NCI-H1105 treated with DMSO at 0.1 percent for 48 hours (cell line): ENCODE results near the gene AOPEP.
A peak's percentile ranks its signal among the peaks of the same experiment; 100 is the strongest.

Experiments
- DNase-seq: peaks from one replicate; lab custom pipeline; 2025; lab: John Stamatoyannopoulos, UW

Gene AOPEP

GRCh38 chr9:95084254-95084934 is 357.9 kb downstream of the AOPEP start:
- DNase-seq: no peak

- DNase-seq: no peak
These were observed 358.7 kb downstream of the AOPEP start for GRCh38 chr9:95085036-95085770.

DNA sequence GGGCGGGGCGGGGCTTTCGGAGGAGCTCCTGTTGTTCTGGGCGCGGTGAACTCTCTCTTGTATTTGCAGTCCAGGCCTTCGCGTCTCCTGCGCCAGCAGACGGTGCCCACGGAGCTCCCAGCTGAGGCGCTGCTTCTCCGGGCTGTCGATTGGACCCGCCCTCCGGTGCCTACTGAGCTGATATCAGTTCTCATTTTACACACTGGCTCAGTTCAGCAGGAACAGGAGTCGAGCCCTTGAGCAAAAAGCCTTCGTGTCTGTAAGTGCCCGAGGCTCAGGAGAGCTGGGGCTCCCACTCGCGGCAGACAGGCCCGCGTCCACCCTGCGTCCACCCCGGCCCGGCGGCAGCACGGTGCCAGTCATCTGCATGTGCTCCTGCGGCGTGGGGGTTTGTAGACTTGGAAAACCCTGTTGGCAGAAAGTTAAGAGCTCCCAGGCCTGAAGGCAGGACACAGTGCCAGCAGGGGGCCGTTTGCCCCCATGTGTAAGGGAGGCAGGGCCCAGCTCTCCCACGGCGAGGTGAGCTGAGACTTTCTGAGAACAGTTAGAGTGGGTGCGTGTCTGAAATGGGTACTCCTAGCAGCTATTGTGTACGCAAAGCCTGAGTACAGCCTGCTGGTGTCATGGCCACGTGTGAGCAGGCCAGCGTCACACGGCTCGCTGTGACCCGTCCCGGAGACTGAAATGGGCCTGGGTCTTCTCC is 359.5 kb downstream of the AOPEP start:
- DNase-seq: no peak

DNA sequence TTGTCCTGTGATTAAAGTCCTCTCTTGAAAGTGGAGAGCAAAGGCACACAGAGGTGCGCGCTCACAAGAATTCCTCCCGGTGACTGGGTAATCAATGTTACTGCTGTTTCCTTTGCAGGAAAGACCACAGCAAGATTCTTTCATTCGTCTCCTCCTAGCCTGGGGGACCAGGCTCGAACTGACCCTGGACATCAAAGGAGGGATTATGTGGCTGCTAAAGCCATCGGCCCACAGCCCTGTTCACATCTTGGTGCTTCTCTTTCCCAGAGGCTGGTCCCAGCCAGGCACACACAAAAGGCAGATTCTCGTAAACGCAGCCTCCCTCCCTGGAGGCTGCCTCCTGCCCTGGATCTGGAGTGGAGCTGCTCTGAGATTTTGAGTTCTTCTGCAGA is 360.1 kb downstream of the AOPEP start:
- DNase-seq: no peak

DNA sequence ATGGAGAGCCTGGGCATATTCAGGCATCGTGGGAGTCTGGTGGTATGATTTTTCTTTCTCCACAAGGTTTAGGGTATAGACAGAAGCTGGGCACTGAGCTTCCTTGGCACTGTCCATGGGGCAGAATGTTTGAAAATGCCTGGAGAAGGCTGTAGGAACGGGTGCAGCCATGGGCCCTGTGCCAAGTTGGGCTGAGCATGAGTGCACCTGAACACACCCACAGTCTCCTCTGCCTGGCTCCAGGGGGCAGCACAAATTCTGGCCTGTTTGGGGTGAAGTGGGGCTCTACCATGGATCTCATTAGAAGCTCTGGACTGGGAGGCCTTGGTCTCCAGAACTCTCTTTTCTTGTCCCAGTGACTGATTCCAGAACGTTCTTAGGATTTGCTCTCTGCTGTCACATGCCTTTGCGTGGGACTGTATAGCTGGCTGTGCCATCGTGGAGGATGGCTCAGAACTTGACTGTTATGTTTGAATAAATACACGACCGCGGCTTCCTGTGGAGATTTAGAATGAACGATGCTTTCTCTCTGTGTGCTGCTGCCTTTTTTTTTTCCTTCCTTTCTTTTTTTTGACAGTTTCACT is 361.3 kb downstream of the AOPEP start:
- peak; percentile 11 for DNase-seq

DNA sequence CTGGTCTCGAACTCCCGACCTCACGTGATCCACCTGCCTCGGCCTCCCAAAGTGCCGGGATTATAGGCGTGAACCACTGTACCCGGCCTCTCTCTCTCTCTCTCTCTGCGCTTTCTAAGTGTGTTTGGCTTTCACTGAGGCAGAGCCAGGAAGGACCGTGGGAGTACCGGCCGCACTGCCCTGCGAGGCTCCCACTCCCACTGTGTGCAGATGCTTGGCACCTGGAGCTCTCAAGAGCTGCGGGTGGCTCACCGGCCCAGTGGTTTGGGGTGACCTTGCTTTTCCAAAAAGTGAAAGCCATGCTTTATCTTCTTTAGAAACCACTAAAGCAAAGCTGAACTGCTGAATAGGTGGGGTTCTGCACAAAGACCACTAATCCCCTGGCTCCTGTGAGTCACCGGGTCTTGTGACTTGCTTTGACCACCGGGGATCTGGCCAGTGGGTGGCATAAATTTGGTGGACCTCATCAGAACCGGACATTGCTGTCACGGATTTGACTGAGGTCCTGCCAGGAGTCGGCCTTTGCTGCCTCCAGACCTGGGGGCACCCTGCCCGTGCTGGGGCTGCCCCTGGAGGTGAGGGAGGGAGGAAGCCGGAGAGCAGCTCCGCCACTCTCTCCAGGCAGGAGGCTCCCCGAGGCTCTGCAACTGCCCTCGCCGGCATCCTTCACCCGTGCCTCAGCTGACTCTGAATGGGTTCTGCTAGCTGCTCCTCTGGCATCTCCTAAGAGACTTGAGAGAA is 362.1 kb downstream of the AOPEP start:
- no peak for DNase-seq

DNA sequence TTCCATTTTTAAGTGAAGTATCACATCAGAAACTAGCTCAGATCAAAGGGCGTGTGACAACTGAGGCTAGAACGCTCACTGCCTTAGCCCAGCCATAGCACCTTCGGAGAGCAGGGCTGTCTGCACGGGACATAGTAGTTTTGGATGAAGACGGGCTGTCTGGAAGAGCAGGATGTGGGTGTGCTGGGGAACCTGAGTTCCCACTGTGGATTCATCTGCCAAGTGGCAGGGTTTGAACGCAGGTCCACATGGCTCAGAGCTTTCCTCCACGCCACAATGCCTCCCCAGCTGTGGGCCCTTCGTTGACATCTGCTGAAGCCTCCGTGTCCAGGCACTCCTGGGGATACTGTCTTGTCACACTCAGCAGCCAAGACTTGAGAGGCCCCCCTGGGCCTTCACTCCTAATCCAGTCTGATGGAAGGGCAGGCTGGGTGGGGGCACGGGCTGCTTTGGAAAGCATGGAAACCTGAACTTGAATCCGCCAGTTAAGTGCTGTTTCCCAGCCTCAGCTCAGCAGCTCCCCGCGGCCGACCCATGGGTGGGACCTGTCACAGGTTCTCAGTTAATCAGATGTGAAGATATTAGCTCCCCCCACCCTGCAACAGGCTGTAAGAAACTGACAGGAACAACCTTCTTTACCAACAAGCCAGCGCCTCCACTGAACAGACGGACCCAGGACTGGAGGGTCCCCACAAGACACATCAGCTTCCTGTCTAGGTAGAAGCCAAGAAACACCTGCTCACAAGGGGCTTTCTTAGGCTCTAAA is 362.9 kb downstream of the AOPEP start:
- DNase-seq: no peak

GRCh38 chr9:95090023-95090791 is 363.7 kb downstream of the AOPEP start:
- DNase-seq: no peak

- DNase-seq: no peak
These were observed 364.5 kb downstream of the AOPEP start for GRCh38 chr9:95090871-95091577.

GRCh38 chr9:95091601-95092261 is 365.2 kb downstream of the AOPEP start:
- no peak for DNase-seq

GRCh38 chr9:95092262-95093072 is 366.0 kb downstream of the AOPEP start:
- DNase-seq: no peak

GRCh38 chr9:95093586-95093985 is 367.1 kb downstream of the AOPEP start:
- no peak for DNase-seq

DNA sequence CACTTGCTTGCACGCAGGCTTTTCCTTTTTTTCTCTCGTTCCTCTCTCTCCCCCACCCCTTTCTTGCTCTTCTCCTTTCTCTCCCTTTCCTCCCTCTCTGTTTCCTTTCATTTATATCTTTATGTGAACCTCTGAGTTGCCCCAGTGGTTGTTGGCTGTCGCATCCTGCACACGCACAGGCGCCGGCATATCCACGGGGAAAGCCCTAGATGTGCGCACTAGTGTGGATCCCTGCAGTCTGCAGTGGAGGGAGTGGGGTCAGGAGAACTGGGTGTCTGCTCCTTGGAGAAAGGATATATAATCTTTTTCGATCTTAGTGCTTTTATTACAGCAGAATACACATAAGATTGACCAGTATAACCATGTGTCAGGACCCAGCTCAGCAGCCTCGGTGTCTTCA is 367.5 kb downstream of the AOPEP start:
- DNase-seq: no peak

DNA sequence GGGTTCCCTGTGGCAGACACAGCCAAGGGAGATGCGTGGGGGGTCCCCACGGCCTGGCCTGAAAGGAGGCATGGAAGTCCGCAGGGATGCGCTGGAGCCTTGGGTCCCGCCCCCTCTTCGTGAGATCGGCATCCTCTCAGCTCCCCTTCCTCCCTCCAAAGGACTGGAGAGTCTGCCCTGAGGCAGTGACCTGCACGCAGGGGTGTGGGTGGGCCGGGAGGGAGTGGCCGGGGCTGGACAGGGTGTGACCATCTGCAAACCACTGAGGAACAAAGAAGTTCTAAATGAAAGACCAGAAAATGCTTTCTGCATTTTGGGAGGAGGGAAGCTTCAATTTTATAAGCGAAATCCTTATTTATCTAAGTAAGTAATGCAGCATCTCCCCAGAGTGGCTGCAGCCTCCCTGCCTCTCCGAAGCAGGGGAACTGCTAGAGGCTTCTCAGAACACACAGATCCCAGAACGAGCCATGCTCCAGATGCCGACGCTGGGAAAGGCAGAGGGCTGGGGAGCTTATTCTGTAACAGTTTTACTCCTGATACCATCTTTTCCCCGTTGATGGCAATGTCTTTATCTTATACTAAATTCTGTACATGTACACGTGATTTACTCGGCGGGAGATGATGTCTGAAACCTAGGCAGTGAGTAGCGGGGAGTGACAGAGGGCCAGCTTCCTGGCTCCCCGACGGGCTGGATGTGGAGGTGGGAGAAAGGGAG is 369.3 kb downstream of the AOPEP start:
- DNase-seq: no peak

GRCh38 chr9:95096381-95096780 is 369.9 kb downstream of the AOPEP start:
- no peak for DNase-seq

DNA sequence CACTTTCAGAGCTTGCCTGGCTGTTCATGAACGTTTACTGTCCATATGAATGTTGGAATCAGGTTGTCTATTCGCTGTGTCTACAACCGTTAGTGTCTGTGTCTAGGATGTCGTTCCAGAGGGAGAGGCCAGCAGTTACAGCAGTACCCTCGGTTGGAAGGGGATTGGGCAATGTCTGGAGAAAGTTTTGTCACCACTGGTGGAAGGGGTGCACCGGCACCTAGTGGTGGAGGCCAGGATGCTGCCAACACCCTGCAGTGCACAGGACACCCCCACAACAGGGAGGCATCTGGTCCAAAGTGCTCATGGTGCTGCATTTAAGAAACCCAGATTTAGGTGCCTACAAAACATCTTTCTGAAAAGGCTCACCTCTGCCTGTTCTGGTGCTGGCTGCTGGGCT is 370.3 kb downstream of the AOPEP start:
- DNase-seq: no peak

GRCh38 chr9:95097279-95097678 is 370.8 kb downstream of the AOPEP start:
- DNase-seq: no peak
